Fibroblast of the conjunctiva (primary cell): ENCODE data around the gene SCML1.
"Not testable (repeated sequence)": the region's sequence is repeated elsewhere in the genome, so short reads cannot be mapped to it uniquely, and the experiment has no call there.

Source experiments
- DNase-seq: peaks from one replicate; pipeline ENCODE4 v3.0.0-alpha.2; 2010; ENCODE audit warnings: low read depth

The SCML1 gene

GRCh38 chrX:17740137-17741122 lies 3.1 kb downstream of the SCML1 start:
- no peak for DNase-seq

GRCh38 chrX:17741123-17741511 lies 3.8 kb downstream of the SCML1 start:
- no peak for DNase-seq

GRCh38 chrX:17743913-17744312 lies 6.6 kb downstream of the SCML1 start:
- no peak for DNase-seq

- DNase-seq, result no peak
These were observed 7.7 kb downstream of the SCML1 start for GRCh38 chrX:17744896-17745523.

GRCh38 chrX:17747692-17748091 lies 10.4 kb downstream of the SCML1 start:
- no peak for DNase-seq

GRCh38 chrX:17748684-17749083 lies 11.4 kb downstream of the SCML1 start:
- no peak for DNase-seq

GRCh38 chrX:17750436-17750835 lies 13.1 kb downstream of the SCML1 start:
- DNase-seq, result no peak

GRCh38 chrX:17758382-17758781 lies 21.1 kb downstream of the SCML1 start:
- no peak for DNase-seq

- DNase-seq, result no peak
These were observed 22.7 kb downstream of the SCML1 start for GRCh38 chrX:17759990-17760389.

GRCh38 chrX:17767734-17768133 lies 30.4 kb downstream of the SCML1 start:
- DNase-seq, result no peak

- no peak for DNase-seq
These were observed 31.7 kb downstream of the SCML1 start for GRCh38 chrX:17768997-17769396.

- no peak for DNase-seq
These were observed 32.5 kb downstream of the SCML1 start for GRCh38 chrX:17769701-17770269.

- no peak for DNase-seq
These were observed 36.1 kb downstream of the SCML1 start for GRCh38 chrX:17773221-17773876.

GRCh38 chrX:17774053-17774452 lies 36.8 kb downstream of the SCML1 start:
- no peak for DNase-seq

GRCh38 chrX:17778997-17779396 lies 41.7 kb downstream of the SCML1 start:
- DNase-seq, result no peak

GRCh38 chrX:17779434-17779833 lies 42.1 kb downstream of the SCML1 start:
- no peak for DNase-seq

GRCh38 chrX:17786554-17787347 lies 49.5 kb downstream of the SCML1 start:
- not testable (repeated sequence) for DNase-seq

GRCh38 chrX:17787557-17787956 lies 50.3 kb downstream of the SCML1 start:
- no peak for DNase-seq

- no peak for DNase-seq
These were observed 51.1 kb downstream of the SCML1 start for GRCh38 chrX:17788439-17788838.

GRCh38 chrX:17788956-17789562 lies 51.8 kb downstream of the SCML1 start:
- no peak for DNase-seq

- no peak for DNase-seq
These were observed 55.5 kb downstream of the SCML1 start for GRCh38 chrX:17792826-17793225.
